Endodermal cell (in vitro differentiated cells): ENCODE results near the gene C4orf51. TPM values are rescaled to one million over a fixed set of nuclear protein-coding genes. Genes with fewer than 3 reads are reported as not detected.

Experiments used
- DNase-seq: peaks from one replicate; pipeline ENCODE4 v3.0.0-alpha.2; 2017
- H3K27ac ChIP-seq: 2 replicates; pipeline ENCODE4 v1.5.1; 2013; ENCODE audit warnings: mild to moderate bottlenecking, low read depth, low read length, moderate library complexity
- H3K27me3 ChIP-seq: 2 replicates; pipeline ENCODE4 v1.6.1; 2013; ENCODE audit warnings: mild to moderate bottlenecking, low read length, moderate library complexity; ENCODE audit not compliant: insufficient read depth, control insufficient read depth, poor library complexity, severe bottlenecking
- H3K36me3 ChIP-seq: 2 replicates; pipeline ENCODE4 v1.7.0; 2013; ENCODE audit warnings: mild to moderate bottlenecking, low read length, moderate library complexity; ENCODE audit not compliant: control insufficient read depth, insufficient read depth
- H3K4me1 ChIP-seq: one replicate; pipeline ENCODE4 v1.7.0; 2013; ENCODE audit warnings: low read length; ENCODE audit not compliant: control insufficient read depth, insufficient read depth
- H3K4me3 ChIP-seq: 2 replicates; pipeline ENCODE4 v1.5.1; 2013; ENCODE audit warnings: mild to moderate bottlenecking, low read length, moderate library complexity
- H3K9ac ChIP-seq: 2 replicates; pipeline ENCODE4 v1.6.1; 2013; ENCODE audit warnings: mild to moderate bottlenecking, low read length, moderate library complexity; ENCODE audit not compliant: poor library complexity, severe bottlenecking; ENCODE audit errors: extremely low read depth
- H3K9me3 ChIP-seq: 2 replicates; pipeline ENCODE4 v1.6.1; 2013; ENCODE audit warnings: mild to moderate bottlenecking, low read length, moderate library complexity; ENCODE audit not compliant: control insufficient read depth
- H3K27ac Mint-ChIP-seq: 2 replicates; pipeline ENCODE4 v1.8.0; 2020; ENCODE audit warnings: mixed read lengths
- H3K27me3 Mint-ChIP-seq: 2 replicates; pipeline ENCODE4 v1.8.0; 2021; ENCODE audit warnings: mild to moderate bottlenecking, mixed read lengths; ENCODE audit not compliant: insufficient read depth
- H3K36me3 Mint-ChIP-seq: 2 replicates; pipeline ENCODE4 v1.8.0; 2020; ENCODE audit warnings: low read depth, mixed read lengths
- H3K4me1 Mint-ChIP-seq: 2 replicates; pipeline ENCODE4 v1.8.0; 2020; ENCODE audit warnings: mixed read lengths
- H3K4me3 Mint-ChIP-seq: 2 replicates; pipeline ENCODE4 v1.8.0; 2020; ENCODE audit warnings: mild to moderate bottlenecking, moderate library complexity, mixed read lengths
- H3K9me3 Mint-ChIP-seq: 2 replicates; pipeline ENCODE4 v1.8.0; 2020; ENCODE audit warnings: mild to moderate bottlenecking, mixed read lengths
- CTCF ChIP-seq: fragments of 200-600 bp; sonication (generic); conservative IDR thresholded peaks from 2 replicates; pipeline ENCODE4 v1.5.0; 2021; ENCODE audit warnings: antibody characterized with exemption, mild to moderate bottlenecking
- WGBS, 2 experiments: methylation state at CpG; one replicate each; pipeline versions ENCODE4 v1.1.5 to v1.1.7; 2013; ENCODE audit warnings: missing lambda C conversion rate in 2 of 2, mixed read lengths in 1 of 2; ENCODE audit not compliant: insufficient coverage in 1 of 2, insufficient read length in 1 of 2; 5-methylcytosine and 5-hydroxymethylcytosine counted together
- total RNA-seq, 2 donors: library from RNA; stranded (reverse); fragmentation: NEBNext Ultra II Directional in 1 of 2; extraction: Animal tissue kit (Norgen Biotek cat#: 25700) in 1 of 2; gene quantifications; 2 replicates in 1 of 2; 3 replicates in 1 of 2; pipeline ENCODE4 v1.2.1, GENCODE V29; 2021

The C4orf51 gene
- total RNA-seq, 2 donors from 2014 or later = 6.8 TPM; not detected in 1

GRCh38 chr4:145734031-145734430 is 54.1 kb downstream of the C4orf51 start:
- peak overlapping the region; percentile 56 for H3K4me3 Mint-ChIP-seq
- H3K36me3 Mint-ChIP-seq = peaks cover 4% of the 10 kb centered on the region
- no peak for DNase-seq
- Histone ChIP-seq H3K27me3 (no peaks in the 10 kb centered on the region), H3K27ac (peak overlapping the region; percentile 97), H3K4me3 (peak overlapping the region; percentile 62), H3K36me3 (no peaks in the 10 kb centered on the region), H3K4me1 (peaks cover 28% of the 10 kb centered on the region), H3K9me3 (no peaks in the 10 kb centered on the region), H3K9ac (no peak overlapping the region)
- peaks cover 3% of the 10 kb centered on the region for H3K9me3 Mint-ChIP-seq
- peaks cover 57% of the 10 kb centered on the region for H3K4me1 Mint-ChIP-seq
- TF ChIP-seq CTCF = no peak
- 89 to 96% methylated on average over 6 to 7 of the region's 7 CpGs for WGBS, 2 experiments
- H3K27me3 Mint-ChIP-seq = no peaks in the 10 kb centered on the region
- H3K27ac Mint-ChIP-seq = peak overlapping the region; percentile 72

GRCh38 chr4:145734576-145735346 is 54.8 kb downstream of the C4orf51 start:
- H3K27me3 Mint-ChIP-seq = no peaks in the 10 kb centered on the region
- no peaks in the 10 kb centered on the region for H3K27me3 ChIP-seq
- peaks cover 28% of the 10 kb centered on the region for H3K4me1 ChIP-seq
- no peak overlapping the region for H3K4me3 Mint-ChIP-seq
- no peaks in the 10 kb centered on the region for H3K9me3 Mint-ChIP-seq
- no peaks in the 10 kb centered on the region for H3K36me3 ChIP-seq
- H3K36me3 Mint-ChIP-seq = no peaks in the 10 kb centered on the region
- TF ChIP-seq CTCF = no peak
- H3K9ac ChIP-seq = no peak overlapping the region
- H3K4me1 Mint-ChIP-seq = peaks cover 54% of the 10 kb centered on the region
- H3K4me3 ChIP-seq = no peak overlapping the region
- peak; percentile 71 for DNase-seq
- peak overlapping the region; percentile 88 for H3K27ac ChIP-seq
- H3K27ac Mint-ChIP-seq = peak overlapping the region; percentile 72
- WGBS, 2 experiments = 67 to 82% methylated on average over 10 to 14 of the region's 14 CpGs
- no peaks in the 10 kb centered on the region for H3K9me3 ChIP-seq

- TF ChIP-seq CTCF = no peak
- no peak for DNase-seq
- no peaks in the 10 kb centered on the region for H3K27me3 ChIP-seq
- H3K9me3 ChIP-seq = no peaks in the 10 kb centered on the region
- H3K4me1 ChIP-seq = peaks cover 28% of the 10 kb centered on the region
- 55 to 80% methylated on average over 1 to 2 of the region's 2 CpGs for WGBS, 2 experiments
- Mint-ChIP-seq H3K27me3 (no peaks in the 10 kb centered on the region), H3K4me1 (peaks cover 51% of the 10 kb centered on the region), H3K27ac (peak overlapping the region; percentile 72), H3K4me3 (no peak overlapping the region), H3K36me3 (no peaks in the 10 kb centered on the region), H3K9me3 (no peaks in the 10 kb centered on the region)
- peak overlapping the region; percentile 88 for H3K27ac ChIP-seq
- H3K36me3 ChIP-seq = no peaks in the 10 kb centered on the region
- no peak overlapping the region for H3K4me3 ChIP-seq
- H3K9ac ChIP-seq = no peak overlapping the region
Measured at GRCh38 chr4:145735347-145735675, 55.4 kb downstream of the C4orf51 start.
